Hepatocyte (in vitro differentiated cells): ENCODE measurements around the gene GADD45B. TPM values are rescaled to one million over a fixed set of nuclear protein-coding genes. Genes with fewer than 3 reads are reported as not detected.
"Not testable (repeated sequence)": the region's sequence is repeated elsewhere in the genome, so short reads cannot be mapped to it uniquely, and the experiment has no call there.

Experiments used
- DNase-seq: peaks from one replicate; pipeline ENCODE4 v3.0.0-alpha.2; 2016; ENCODE audit warnings: low spot score
- H2AFZ ChIP-seq: fragments of 200-600 bp; sonication (generic); 2 replicates; pipeline ENCODE4 v1.6.0; 2016; ENCODE audit warnings: antibody characterized with exemption, mild to moderate bottlenecking
- H3K27ac ChIP-seq: fragments of 200-600 bp; sonication (generic); 2 replicates; pipeline ENCODE4 v1.5.1; 2016; ENCODE audit warnings: mild to moderate bottlenecking
- H3K27me3 ChIP-seq: fragments of 200-600 bp; sonication (generic); 2 replicates; pipeline ENCODE4 v1.6.1; 2016
- H3K36me3 ChIP-seq: fragments of 200-600 bp; sonication (generic); replicated peaks from 2 replicates; pipeline ENCODE4 v1.5.1; 2016; ENCODE audit warnings: low read depth; ENCODE audit not compliant: insufficient read depth
- H3K4me1 ChIP-seq: fragments of 200-600 bp; sonication (generic); 2 replicates; pipeline ENCODE4 v1.5.1; 2016; ENCODE audit warnings: mild to moderate bottlenecking, moderate library complexity; ENCODE audit not compliant: insufficient read depth
- H3K4me2 ChIP-seq: fragments of 200-600 bp; sonication (generic); 2 replicates; pipeline ENCODE4 v1.6.0; 2016
- H3K4me3 ChIP-seq: fragments of 200-600 bp; sonication (generic); 2 replicates; pipeline ENCODE4 v1.5.1; 2016; ENCODE audit warnings: mild to moderate bottlenecking
- H3K79me2 ChIP-seq: fragments of 200-600 bp; sonication (generic); 2 replicates; pipeline ENCODE4 v1.6.0; 2017; ENCODE audit warnings: mild to moderate bottlenecking
- H3K9me2 ChIP-seq: fragments of 200-600 bp; sonication (generic); replicated peaks from 2 replicates; pipeline ENCODE4 v1.6.0; 2017; ENCODE audit warnings: mild to moderate bottlenecking; ENCODE audit not compliant: insufficient read depth
- H3K9me3 ChIP-seq: fragments of 200-600 bp; sonication (generic); 2 replicates; pipeline ENCODE4 v1.5.1; 2016; ENCODE audit warnings: low read depth, mild to moderate bottlenecking
- H4K20me1 ChIP-seq: fragments of 200-600 bp; sonication (generic); 2 replicates; pipeline ENCODE4 v1.6.0; 2016; ENCODE audit warnings: mild to moderate bottlenecking; ENCODE audit not compliant: insufficient read depth, poor library complexity, severe bottlenecking
- CTCF ChIP-seq: fragments of 200-600 bp; sonication (generic); IDR thresholded peaks from 2 replicates; pipeline ENCODE4 v1.5.1; 2016; ENCODE audit warnings: antibody characterized with exemption, mild to moderate bottlenecking; ENCODE audit not compliant: poor library complexity
- EZH2 ChIP-seq: fragments of 200-600 bp; sonication (generic); IDR thresholded peaks from 2 replicates; pipeline ENCODE4 v1.6.1; 2016; ENCODE audit warnings: antibody characterized with exemption, mild to moderate bottlenecking, borderline replicate concordance
- EZH2phosphoT487 ChIP-seq: fragments of 200-600 bp; sonication (generic); IDR thresholded peaks from one replicate; pipeline ENCODE4 v1.6.1; 2018; ENCODE audit warnings: antibody characterized with exemption, mild to moderate bottlenecking, low read depth, moderate library complexity; ENCODE audit not compliant: unreplicated experiment, severe bottlenecking
- WGBS: methylation state at CpG from one replicate; pipeline ENCODE4 v1.1.6; 2016; ENCODE audit warnings: low lambda C conversion rate; ENCODE audit errors: missing lambda C conversion rate; 5-methylcytosine and 5-hydroxymethylcytosine counted together
- polyA plus RNA-seq: library from polyadenylated mRNA; unstranded; fragments of >200 nt; fragmentation: Nextera tagmentation; extraction: Ambion mirVana; gene quantifications from 2 replicates; pipeline ENCODE4 v1.2.1, GENCODE V29; 2016
- total RNA-seq: library from RNA; depleted of rRNA; stranded (reverse); fragments of >200 nt; gene quantifications from 2 replicates; pipeline ENCODE4 v1.2.3, GENCODE V29; 2014

Gene GADD45B
- total and polyA plus RNA-seq, 2 experiments from 2014 or later = 126 to 229 TPM

DNA sequence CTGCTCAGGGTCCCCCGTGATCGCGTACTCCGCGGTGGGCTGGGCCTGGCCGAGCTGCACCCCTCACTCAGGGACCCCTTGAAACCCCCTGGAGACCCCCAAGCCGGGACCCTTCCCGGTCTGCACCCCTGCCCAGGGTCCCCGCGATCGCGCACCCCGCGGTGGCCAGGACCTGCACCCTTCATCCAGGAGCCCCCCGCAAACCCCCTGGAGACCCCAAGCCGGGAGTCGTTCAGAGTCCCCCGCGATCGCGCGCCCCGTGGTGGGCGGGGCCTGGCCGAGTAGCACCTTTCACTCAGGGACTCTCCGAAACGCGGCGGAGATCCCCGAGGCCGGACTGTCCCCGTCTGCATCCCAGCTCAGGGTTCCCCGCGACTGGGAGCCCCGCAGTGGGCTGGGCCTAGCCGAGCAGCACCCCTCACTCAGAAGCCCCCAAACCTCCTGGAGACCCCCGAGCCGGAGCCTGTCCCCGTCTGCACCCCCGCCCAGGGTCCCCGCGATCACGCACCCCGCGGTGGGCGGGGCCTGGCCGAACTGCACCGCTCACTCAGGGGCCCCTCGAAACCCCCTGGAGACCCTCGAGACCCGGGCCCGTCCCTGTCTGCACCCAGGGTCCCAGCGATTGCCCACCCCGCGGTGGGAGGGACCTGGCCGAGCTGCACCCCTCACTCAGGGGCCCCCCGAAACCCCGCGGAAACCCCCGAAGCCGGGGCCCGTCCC is 19.9 kb upstream of the GADD45B start:
- Histone ChIP-seq H3K4me3 (peak overlapping the region; percentile 95), H3K4me1 (no peaks in the 10 kb centered on the region), H3K27me3 (no peaks in the 10 kb centered on the region), H3K9me3 (no peaks in the 10 kb centered on the region), H3K27ac (peak overlapping the region; percentile 60), H3K9me2 (no peaks in the 10 kb centered on the region), H4K20me1 (peaks cover 5% of the 10 kb centered on the region), H3K36me3 (no peaks in the 10 kb centered on the region), H3K79me2 (peaks cover 56% of the 10 kb centered on the region), H2AFZ (peak overlapping the region; percentile 76), H3K4me2 (peak overlapping the region; percentile 98)
- DNase-seq = peak; percentile 57
- 0% methylated on average over 28 of the region's 62 CpGs for whole genome bisulfite sequencing
- TF ChIP-seq EZH2phosphoT487 = no peak
- no peak for TF ChIP-seq CTCF
- no peak for TF ChIP-seq EZH2

DNA sequence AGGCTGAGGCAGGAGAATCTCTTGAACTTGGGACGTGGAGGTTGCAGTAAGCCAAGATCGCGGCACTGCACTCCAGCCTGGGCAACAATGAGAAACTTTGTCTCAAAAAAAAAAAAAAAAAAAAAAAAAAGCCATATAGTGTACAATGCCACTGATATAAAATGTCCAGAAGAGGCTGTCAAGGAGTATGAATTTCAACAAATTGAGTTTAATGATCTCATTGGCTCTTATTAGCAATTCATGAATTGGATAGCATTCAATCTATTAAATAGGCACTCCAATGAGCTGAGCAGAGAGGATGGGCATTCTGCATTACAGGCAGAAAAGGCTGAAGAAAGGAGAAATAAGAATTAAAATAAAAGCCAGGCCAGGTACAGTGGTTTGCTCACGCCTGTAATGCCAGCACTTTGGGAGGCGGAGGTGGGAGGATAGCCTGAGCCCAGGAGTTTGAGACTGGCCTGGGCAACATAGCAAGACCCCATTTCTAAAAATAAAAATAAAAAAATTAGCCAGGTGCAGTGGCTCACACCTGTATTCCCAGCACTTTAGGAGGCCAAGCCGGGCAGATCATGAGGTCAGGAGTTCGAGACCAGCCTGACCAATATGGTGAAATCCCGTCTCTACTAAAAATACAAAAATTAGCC is 18.4 kb upstream of the GADD45B start:
- H3K36me3 ChIP-seq = no peaks in the 10 kb centered on the region
- H3K27me3 ChIP-seq = no peaks in the 10 kb centered on the region
- peaks cover 5% of the 10 kb centered on the region for H4K20me1 ChIP-seq
- peaks cover 41% of the 10 kb centered on the region for H3K79me2 ChIP-seq
- no peak for TF ChIP-seq EZH2phosphoT487
- no peak for TF ChIP-seq EZH2
- TF ChIP-seq CTCF = no peak
- 91% methylated on average over 8 of the region's 8 CpGs for WGBS
- no peaks in the 10 kb centered on the region for H3K9me2 ChIP-seq
- peak overlapping the region; percentile 84 for H3K27ac ChIP-seq
- no peaks in the 10 kb centered on the region for H3K9me3 ChIP-seq
- no peaks in the 10 kb centered on the region for H3K4me1 ChIP-seq
- peak overlapping the region; percentile 92 for H2AFZ ChIP-seq
- peak overlapping the region; percentile 86 for H3K4me2 ChIP-seq
- no peak for DNase-seq
- H3K4me3 ChIP-seq = peak overlapping the region; percentile 30

DNA sequence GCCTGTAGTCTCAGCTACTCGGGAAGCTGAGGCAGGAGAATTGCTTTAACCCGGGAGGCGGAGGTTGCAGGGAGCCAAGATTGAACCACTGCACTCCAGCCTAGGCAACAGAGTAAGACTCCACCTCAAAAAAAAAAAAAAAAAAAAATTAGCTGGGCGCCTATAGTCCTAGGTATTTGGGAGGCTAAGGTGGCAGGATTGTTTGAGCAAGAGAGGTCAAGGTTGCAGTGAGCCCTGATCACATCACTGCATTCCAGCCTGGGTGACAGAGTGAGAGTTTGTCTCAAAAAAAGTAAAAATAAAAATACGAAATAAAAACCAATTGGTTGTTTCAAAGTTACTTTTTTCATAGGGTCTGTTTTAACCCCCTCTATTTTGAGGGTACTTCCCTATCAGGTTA is 17.9 kb upstream of the GADD45B start:
- DNase-seq = no peak
- H3K79me2 ChIP-seq = peaks cover 38% of the 10 kb centered on the region
- no peak for TF ChIP-seq CTCF
- no peak for TF ChIP-seq EZH2phosphoT487
- TF ChIP-seq EZH2 = no peak
- no peaks in the 10 kb centered on the region for H3K9me2 ChIP-seq
- H3K9me3 ChIP-seq = no peaks in the 10 kb centered on the region
- no peaks in the 10 kb centered on the region for H3K4me1 ChIP-seq
- H3K4me3 ChIP-seq = no peak overlapping the region
- H3K36me3 ChIP-seq = no peaks in the 10 kb centered on the region
- no peaks in the 10 kb centered on the region for H3K27me3 ChIP-seq
- 76% methylated on average over 4 of the region's 5 CpGs for WGBS
- peaks cover 5% of the 10 kb centered on the region for H4K20me1 ChIP-seq
- no peak overlapping the region for H3K4me2 ChIP-seq
- H3K27ac ChIP-seq = no peak overlapping the region
- no peak overlapping the region for H2AFZ ChIP-seq

- H3K27me3 ChIP-seq, H4K20me1 ChIP-seq, H3K4me2 ChIP-seq, H3K9me3 ChIP-seq, H3K9me2 ChIP-seq, H2AFZ ChIP-seq, H3K27ac ChIP-seq, H3K4me3 ChIP-seq, H3K4me1 ChIP-seq, DNase-seq, H3K36me3 ChIP-seq: not testable (repeated sequence)
- 87% methylated on average over 10 of the region's 10 CpGs for WGBS
- peaks cover 30% of the 10 kb centered on the region for H3K79me2 ChIP-seq
These were observed 17.2 kb upstream of the GADD45B start for GRCh38 chr19:2458776-2459175.
